BLaER1 treated with 17β-estradiol and CSF1 and Interleukin-3, amounts not matched to agents 10 nM and 100 nM (cell line): ENCODE measurements around the gene CD300A.
A peak's percentile ranks its signal among the peaks of the same experiment; 100 is the strongest.
"Not testable (repeated sequence)": the region's sequence is repeated elsewhere in the genome, so short reads cannot be mapped to it uniquely, and the experiment has no call there.

Experiments
- H3K27ac ChIP-seq, 11 experiments: shearing (Covaris generic); formaldehyde crosslinking; 2 replicates each; pipeline ENCODE4 v1.8.1; 2022
- H3K27me3 ChIP-seq, 11 experiments: shearing (Covaris generic); formaldehyde crosslinking; 2 replicates each; pipeline ENCODE4 v1.8.1; 2022
- H3K36me3 ChIP-seq, 11 experiments: shearing (Covaris generic); formaldehyde crosslinking; 2 replicates each; pipeline ENCODE4 v1.8.1; 2022
- H3K4me1 ChIP-seq, 10 experiments: shearing (Covaris generic); formaldehyde crosslinking; 2 replicates each; pipeline ENCODE4 v1.8.1; 2022
- H3K4me2 ChIP-seq, 11 experiments: shearing (Covaris generic); formaldehyde crosslinking; 2 replicates each; pipeline ENCODE4 v1.8.1; 2022
- H3K4me3 ChIP-seq, 10 experiments: shearing (Covaris generic); formaldehyde crosslinking; 2 replicates each; pipeline ENCODE4 v1.8.1; 2022
- H3K9ac ChIP-seq, 11 experiments: shearing (Covaris generic); formaldehyde crosslinking; 2 replicates each; pipeline ENCODE4 v1.8.1; 2022
- H3K9me3 ChIP-seq, 11 experiments: shearing (Covaris generic); formaldehyde crosslinking; replicated peaks in 1 of 11; 2 replicates each; pipeline ENCODE4 v1.8.1; 2022
- H4K20me1 ChIP-seq, 11 experiments: shearing (Covaris generic); formaldehyde crosslinking; 2 replicates each; pipeline ENCODE4 v1.8.1; 2022
- Cebpa-rat ChIP-seq, 11 experiments: shearing (Covaris generic); IDR thresholded peaks; 2 replicates each; pipeline ENCODE4 v1.8.1; 2022

CD300A gene

DNA sequence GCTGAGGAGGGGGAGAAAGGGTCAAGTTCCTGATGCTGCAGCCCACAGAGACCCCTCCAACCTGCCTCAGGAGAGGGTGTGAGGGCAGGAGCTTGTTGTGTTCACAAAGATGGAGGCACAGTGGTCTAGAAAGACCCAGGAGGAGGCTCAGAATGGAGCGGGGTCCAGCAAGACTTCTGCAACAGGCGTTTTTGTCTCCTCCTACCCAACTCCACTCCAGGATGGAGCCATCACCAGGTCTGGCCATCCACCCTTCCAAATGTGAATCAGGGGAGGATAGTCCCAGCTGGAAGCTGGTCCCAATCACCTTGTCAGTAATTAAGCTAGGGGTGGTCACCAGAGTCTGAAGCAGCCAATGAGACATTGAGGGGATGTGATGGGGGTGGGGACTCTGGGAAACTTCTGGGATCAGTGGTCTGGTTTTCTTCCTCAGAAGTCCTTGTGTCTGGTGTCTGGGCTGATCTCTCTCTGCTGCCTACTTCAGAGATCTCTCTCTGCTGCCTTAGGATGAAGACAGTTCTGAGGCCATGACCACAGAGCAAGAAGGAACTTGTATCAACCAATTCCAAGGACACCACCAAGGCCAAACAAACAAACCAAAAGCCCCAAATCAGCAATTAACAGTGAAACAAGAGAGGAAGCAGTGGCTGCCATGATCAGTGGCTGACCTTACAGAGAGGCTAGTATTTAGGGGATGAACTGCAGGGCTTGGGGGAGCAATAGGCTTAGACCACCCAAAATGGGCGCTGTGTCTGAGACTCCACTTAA is 50.3 kb downstream of the CD300A start:
- Histone ChIP-seq H3K4me3 (no peak overlapping the region), H3K27me3 (no peaks in the 10 kb centered on the region), H3K36me3 (peaks cover 0 to 4% (median 0%) of the 10 kb centered on the region in 11 experiments; a peak in 2 of 22 replicates), H3K9ac (peak overlapping the region in 3 of 11 experiments; percentile 20 to 53 (median 47); a peak in 5 of 22 replicates), H3K27ac (peak overlapping the region in 4 of 11 experiments; percentile 41 to 76 (median 60); a peak in 8 of 22 replicates), H3K4me2 (peak overlapping the region in 5 of 11 experiments; percentile 35 to 76 (median 49); a peak in 10 of 22 replicates), H4K20me1 (no peaks in the 10 kb centered on the region), H3K4me1 (peaks cover 21 to 83% (median 49%) of the 10 kb centered on the region in 10 experiments), H3K9me3 (peaks cover 15 to 47% (median 31%) of the 10 kb centered on the region in 11 experiments)
- TF ChIP-seq Cebpa-rat (IDR thresholded peaks at IDR 0.05), result no peak

DNA sequence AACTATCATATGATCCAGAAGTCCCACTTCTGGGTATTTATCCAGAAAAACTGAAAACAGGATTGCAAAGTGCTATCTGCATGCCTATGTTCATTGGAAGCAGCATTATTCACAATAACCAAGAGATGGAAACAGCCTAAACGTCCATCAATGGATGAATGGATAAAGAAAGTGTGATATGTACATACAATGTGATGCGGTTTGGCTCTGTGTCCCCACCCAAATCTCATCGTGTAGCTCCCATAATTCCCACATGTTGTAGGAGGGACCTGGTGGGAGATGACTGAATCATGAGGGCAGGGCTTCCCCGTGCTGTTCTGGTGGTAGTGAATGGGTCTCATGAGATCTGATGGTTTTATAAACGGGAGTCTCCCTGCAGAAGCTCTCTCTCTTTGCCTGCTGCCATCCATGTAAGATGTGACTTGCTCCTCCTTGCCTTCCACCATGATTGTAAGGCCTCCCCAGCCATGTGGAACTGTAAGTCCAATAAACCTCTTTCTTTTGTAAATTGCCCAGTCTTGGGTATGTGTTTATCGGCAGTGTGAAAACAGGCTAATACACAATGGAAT is 52.1 kb downstream of the CD300A start:
- H3K27me3 ChIP-seq, H3K9ac ChIP-seq, H3K4me3 ChIP-seq, H3K27ac ChIP-seq, H4K20me1 ChIP-seq: not testable (repeated sequence)
- H3K4me1 ChIP-seq, result peaks cover 28 to 83% (median 50%) of the 10 kb centered on the region in 10 experiments
- peak overlapping the region in 2 of 11 experiments; percentile 40 to 64; a peak in 3 of 22 replicates for H3K4me2 ChIP-seq
- peaks cover 26 to 61% (median 41%) of the 10 kb centered on the region in 11 experiments for H3K9me3 ChIP-seq
- H3K36me3 ChIP-seq, result peaks cover 0 to 18% (median 0%) of the 10 kb centered on the region in 11 experiments; a peak in 9 of 22 replicates

DNA sequence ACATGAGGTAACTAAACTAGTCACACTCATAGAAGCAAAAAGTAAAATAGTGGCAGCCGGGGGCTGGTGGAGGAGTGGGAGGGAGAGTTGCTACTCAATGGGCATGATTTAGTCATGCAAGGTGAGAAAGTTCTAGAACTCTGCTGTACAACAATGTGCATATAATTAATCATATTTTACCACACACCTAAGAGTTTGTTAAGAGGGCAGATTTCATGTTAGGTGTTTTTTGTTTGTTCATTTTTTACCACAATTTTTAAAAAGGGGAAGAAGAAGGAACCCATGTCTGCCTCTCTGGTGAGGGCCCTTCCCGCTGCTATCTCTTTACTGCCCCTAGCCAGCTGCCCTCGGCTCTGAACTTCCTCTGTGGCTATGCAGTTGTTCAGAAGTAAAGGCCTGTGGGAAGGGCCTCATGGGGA is 53.6 kb downstream of the CD300A start:
- Histone ChIP-seq H3K27ac (peak overlapping the region; percentile 82 to 98 (median 92)), H3K4me3 (no peak overlapping the region), H3K36me3 (peaks cover 0 to 25% (median 0%) of the 10 kb centered on the region in 11 experiments; a peak in 9 of 22 replicates), H3K9me3 (peaks cover 18 to 61% (median 32%) of the 10 kb centered on the region in 11 experiments), H3K4me2 (peak overlapping the region; percentile 74 to 96 (median 85)), H3K27me3 (no peaks in the 10 kb centered on the region), H4K20me1 (no peaks in the 10 kb centered on the region), H3K9ac (peak overlapping the region in 10 of 11 experiments; percentile 55 to 86 (median 76); a peak in 17 of 22 replicates), H3K4me1 (peaks cover 28 to 94% (median 63%) of the 10 kb centered on the region in 10 experiments)
- no peak for TF ChIP-seq Cebpa-rat (IDR thresholded peaks at IDR 0.05)

DNA sequence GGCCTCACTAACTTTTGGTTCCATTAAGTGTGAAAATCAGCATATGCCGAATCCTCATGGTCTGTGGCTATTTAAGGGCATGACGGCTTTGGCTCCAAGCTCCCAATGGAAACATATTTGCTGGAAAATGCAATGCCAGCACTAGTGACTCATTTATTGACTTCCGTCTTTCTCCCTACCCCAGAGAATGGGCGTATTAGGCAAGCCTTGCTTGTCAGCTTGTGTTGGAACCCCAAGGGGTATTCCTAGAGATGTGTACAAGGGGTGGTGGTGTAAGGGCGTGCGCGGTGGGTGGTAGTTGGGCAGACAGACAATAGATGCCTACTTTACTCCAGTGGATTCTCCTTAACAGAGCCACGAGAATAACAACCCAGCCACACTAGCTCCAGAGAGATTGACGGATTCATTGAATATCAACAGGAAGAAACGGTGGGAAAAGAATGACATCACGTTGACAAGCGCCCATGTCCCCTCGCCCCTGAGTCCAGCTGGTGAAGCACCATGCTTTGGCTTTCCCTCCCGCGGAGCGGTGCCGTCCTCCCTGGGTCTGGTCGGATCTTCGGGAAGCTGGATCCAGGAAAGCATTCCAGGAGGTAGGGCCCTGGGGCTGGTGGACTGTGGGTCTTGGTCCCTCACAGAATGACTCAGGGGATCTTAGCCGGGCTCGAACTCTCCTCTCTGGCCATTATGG is 54.5 kb downstream of the CD300A start:
- peak in 2 of 11 experiments; percentile 45 to 60; a peak in 2 of 22 replicates for TF ChIP-seq Cebpa-rat (IDR thresholded peaks at IDR 0.05)
- peaks cover 0 to 30% (median 0%) of the 10 kb centered on the region in 11 experiments; a peak in 9 of 22 replicates for H3K36me3 ChIP-seq
- peak overlapping the region; percentile 55 to 86 (median 76) for H3K9ac ChIP-seq
- peak overlapping the region; percentile 82 to 98 (median 92) for H3K27ac ChIP-seq
- H3K4me1 ChIP-seq, result peaks cover 28 to 98% (median 70%) of the 10 kb centered on the region in 10 experiments
- H3K4me3 ChIP-seq, result peak overlapping the region in 3 of 10 experiments; percentile 14 to 19 (median 17); a peak in 3 of 20 replicates
- peaks cover 18 to 59% (median 31%) of the 10 kb centered on the region in 11 experiments for H3K9me3 ChIP-seq
- no peaks in the 10 kb centered on the region for H3K27me3 ChIP-seq
- H4K20me1 ChIP-seq, result no peaks in the 10 kb centered on the region
- peak overlapping the region; percentile 74 to 96 (median 85) for H3K4me2 ChIP-seq

DNA sequence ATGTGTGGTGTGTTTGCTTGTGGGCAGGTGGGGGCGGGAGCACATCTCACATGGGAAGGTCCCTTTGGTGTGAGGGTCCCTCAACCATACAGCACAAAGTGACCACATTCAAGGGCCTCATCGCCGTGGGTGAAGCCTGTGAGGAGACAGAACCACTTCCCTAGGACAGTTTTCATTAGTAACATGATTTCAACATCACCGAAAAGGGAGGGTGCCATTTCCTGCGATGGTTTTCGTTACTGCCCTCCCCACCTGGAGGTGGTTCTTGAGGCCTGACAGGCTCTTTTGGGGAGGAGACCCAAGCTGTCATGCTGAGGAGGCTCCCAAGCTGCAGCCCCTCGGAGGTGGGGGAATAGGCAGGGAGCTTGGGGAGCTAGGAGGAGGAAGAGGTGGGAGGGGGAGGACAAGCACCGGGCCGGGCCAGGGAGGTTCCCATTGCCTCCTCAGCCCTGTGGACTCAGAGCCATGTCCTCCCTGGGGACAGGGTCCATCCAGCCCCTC is 55.3 kb downstream of the CD300A start:
- TF ChIP-seq Cebpa-rat (IDR thresholded peaks at IDR 0.05), result peak in 7 of 11 experiments; percentile 33 to 59 (median 38); a peak in 6 of 22 replicates
- Histone ChIP-seq H3K36me3 (peaks cover 0 to 30% (median 0%) of the 10 kb centered on the region in 11 experiments; a peak in 9 of 22 replicates), H3K4me3 (peak overlapping the region in 4 of 10 experiments; percentile 12 to 35 (median 18); a peak in 4 of 20 replicates), H3K9ac (peak overlapping the region; percentile 55 to 86 (median 76)), H3K27ac (peak overlapping the region; percentile 82 to 98 (median 92)), H4K20me1 (no peaks in the 10 kb centered on the region), H3K4me2 (peak overlapping the region; percentile 74 to 96 (median 85)), H3K27me3 (no peaks in the 10 kb centered on the region), H3K9me3 (peaks cover 18 to 60% (median 31%) of the 10 kb centered on the region in 11 experiments), H3K4me1 (peaks cover 28 to 98% (median 77%) of the 10 kb centered on the region in 10 experiments)

DNA sequence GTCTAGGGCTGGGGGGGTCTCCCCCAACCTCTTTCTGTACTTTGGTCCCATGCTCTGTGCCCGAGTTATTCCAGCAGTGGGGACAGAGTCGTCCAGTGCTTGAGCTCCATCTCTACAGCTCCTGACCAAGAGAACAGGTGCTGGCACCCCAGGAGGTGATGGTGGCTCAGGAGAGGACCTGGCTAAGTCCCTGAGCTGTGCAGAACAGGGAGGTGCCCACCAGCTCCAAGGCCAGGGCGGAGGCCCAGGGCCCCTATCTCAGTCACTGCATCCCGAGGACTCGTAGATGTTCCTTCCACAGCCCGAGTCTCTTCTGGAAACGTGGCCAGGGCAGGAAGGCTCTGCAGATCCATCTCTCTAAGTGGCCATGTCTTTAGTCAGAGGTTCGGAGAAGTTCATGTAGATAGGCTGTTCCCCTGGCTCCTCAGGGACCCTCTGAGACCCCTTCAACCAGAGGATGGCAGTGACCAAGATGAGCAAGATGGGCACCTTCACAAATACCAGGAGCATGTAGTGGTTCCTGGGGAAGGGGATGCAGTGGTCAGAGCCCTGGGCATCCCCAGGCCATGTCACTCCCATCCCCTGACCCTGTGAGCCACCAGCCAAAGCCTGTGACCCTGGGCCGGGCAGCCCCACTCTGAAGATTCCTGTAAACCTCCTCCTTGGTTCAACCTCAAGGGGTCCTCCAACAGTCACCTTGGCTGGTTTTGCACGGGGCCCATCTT is 56.1 kb downstream of the CD300A start:
- no peak for TF ChIP-seq Cebpa-rat (IDR thresholded peaks at IDR 0.05)

DNA sequence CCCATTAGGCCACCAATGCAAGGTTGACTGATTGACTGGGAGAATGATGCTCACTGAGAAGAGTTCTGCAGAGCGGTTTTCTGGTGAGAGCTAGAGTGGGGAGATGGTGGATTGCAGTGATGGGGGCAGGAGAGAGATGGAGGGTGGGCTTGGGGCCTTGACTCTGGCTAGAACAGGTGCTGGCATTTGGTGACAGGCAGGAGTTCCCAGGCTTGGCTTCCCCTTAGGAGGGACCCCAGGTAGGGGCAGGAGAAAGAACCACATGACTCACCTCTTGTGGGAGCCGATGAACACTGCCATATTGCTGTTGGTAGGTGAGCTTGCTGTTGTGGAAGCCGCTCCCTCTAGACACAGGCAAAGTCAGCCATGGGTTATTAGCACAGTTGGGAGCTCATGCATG is 56.9 kb downstream of the CD300A start:
- Histone ChIP-seq H3K36me3 (peaks cover 0 to 41% (median 0%) of the 10 kb centered on the region in 11 experiments; a peak in 9 of 22 replicates), H4K20me1 (no peaks in the 10 kb centered on the region), H3K27me3 (no peaks in the 10 kb centered on the region), H3K9ac (peak overlapping the region in 1 of 11 experiments; percentile 8; a peak in 1 of 22 replicates), H3K9me3 (peaks cover 10 to 57% (median 23%) of the 10 kb centered on the region in 11 experiments), H3K4me1 (peaks cover 33 to 98% (median 90%) of the 10 kb centered on the region in 10 experiments), H3K4me3 (peak overlapping the region in 4 of 10 experiments; percentile 12 to 35 (median 30); a peak in 7 of 20 replicates), H3K4me2 (peak overlapping the region in 9 of 11 experiments; percentile 78 to 96 (median 86); a peak in 17 of 22 replicates), H3K27ac (peak overlapping the region in 10 of 11 experiments; percentile 82 to 98 (median 92); a peak in 18 of 22 replicates)
- TF ChIP-seq Cebpa-rat (IDR thresholded peaks at IDR 0.05), result no peak

More for the DNA sequence above, 56.1 kb downstream of the CD300A start:
- H3K4me2 ChIP-seq, result peak overlapping the region; percentile 74 to 96 (median 85)
- peak overlapping the region in 5 of 10 experiments; percentile 12 to 35 (median 28); a peak in 5 of 20 replicates for H3K4me3 ChIP-seq
- no peaks in the 10 kb centered on the region for H3K27me3 ChIP-seq
- H3K9ac ChIP-seq, result peak overlapping the region in 10 of 11 experiments; percentile 64 to 86 (median 76); a peak in 19 of 22 replicates
- peak overlapping the region; percentile 82 to 98 (median 92) for H3K27ac ChIP-seq
- peaks cover 0 to 38% (median 0%) of the 10 kb centered on the region in 11 experiments; a peak in 9 of 22 replicates for H3K36me3 ChIP-seq
- H3K9me3 ChIP-seq, result peaks cover 18 to 63% (median 30%) of the 10 kb centered on the region in 11 experiments
- peaks cover 28 to 98% (median 82%) of the 10 kb centered on the region in 10 experiments for H3K4me1 ChIP-seq
- H4K20me1 ChIP-seq, result no peaks in the 10 kb centered on the region
